SIG-M5 treated with dmso at 0.1 percent for 504 hours (cell line): ENCODE measurements around the gene PPP6R3.
"Not testable (repeated sequence)": the region's sequence is repeated elsewhere in the genome, so short reads cannot be mapped to it uniquely, and the experiment has no call there.

Experiments used
- DNase-seq: peaks from one replicate; lab custom pipeline; 2025; ENCODE audit not compliant: unreplicated experiment; lab: John Stamatoyannopoulos, UW

Gene PPP6R3

GRCh38 chr11:68523033-68523432, 62.5 kb downstream of the PPP6R3 start:
- DNase-seq: no peak

GRCh38 chr11:68523743-68524142, 63.2 kb downstream of the PPP6R3 start:
- DNase-seq: no peak

- DNase-seq: no peak
Measured at GRCh38 chr11:68524213-68524612, 63.7 kb downstream of the PPP6R3 start.

- no peak for DNase-seq
Measured at GRCh38 chr11:68524681-68525080, 64.1 kb downstream of the PPP6R3 start.

- DNase-seq: no peak
Measured at GRCh38 chr11:68525336-68525735, 64.8 kb downstream of the PPP6R3 start.

GRCh38 chr11:68525930-68526329, 65.4 kb downstream of the PPP6R3 start:
- DNase-seq: no peak

- DNase-seq: no peak
Measured at GRCh38 chr11:68527585-68527984, 67.0 kb downstream of the PPP6R3 start.

- no peak for DNase-seq
Measured at GRCh38 chr11:68528630-68529029, 68.1 kb downstream of the PPP6R3 start.

- DNase-seq: no peak
Measured at GRCh38 chr11:68531129-68531693, 70.7 kb downstream of the PPP6R3 start.

GRCh38 chr11:68532727-68533369, 72.3 kb downstream of the PPP6R3 start:
- no peak for DNase-seq

- DNase-seq: no peak
Measured at GRCh38 chr11:68533945-68534344, 73.4 kb downstream of the PPP6R3 start.

GRCh38 chr11:68535098-68535497, 74.5 kb downstream of the PPP6R3 start:
- no peak for DNase-seq

GRCh38 chr11:68536706-68537105, 76.2 kb downstream of the PPP6R3 start:
- no peak for DNase-seq

- DNase-seq: no peak
Measured at GRCh38 chr11:68538025-68538424, 77.5 kb downstream of the PPP6R3 start.

- no peak for DNase-seq
Measured at GRCh38 chr11:68539395-68539794, 78.8 kb downstream of the PPP6R3 start.

- DNase-seq: not testable (repeated sequence)
Measured at GRCh38 chr11:68540504-68540903, 80.0 kb downstream of the PPP6R3 start.

- DNase-seq: no peak
Measured at GRCh38 chr11:68541116-68541515, 80.6 kb downstream of the PPP6R3 start.

- DNase-seq: no peak
Measured at GRCh38 chr11:68541991-68542390, 81.4 kb downstream of the PPP6R3 start.

- no peak for DNase-seq
Measured at GRCh38 chr11:68542617-68543016, 82.1 kb downstream of the PPP6R3 start.

- no peak for DNase-seq
Measured at GRCh38 chr11:68543594-68543993, 83.0 kb downstream of the PPP6R3 start.

GRCh38 chr11:68545347-68545746, 84.8 kb downstream of the PPP6R3 start:
- DNase-seq: no peak

GRCh38 chr11:68545796-68546195, 85.2 kb downstream of the PPP6R3 start:
- DNase-seq: no peak

- no peak for DNase-seq
Measured at GRCh38 chr11:68546555-68546954, 86.0 kb downstream of the PPP6R3 start.
